GM18519 (cell line): ENCODE data around the gene RHOD.

ENCODE experiments used
- ATAC-seq: cut with Tn5 transposase; IDR thresholded peaks from one replicate; pipeline ENCODE4 v1.9.1; 2021; ENCODE audit warnings: mild to moderate bottlenecking, moderate library complexity; ENCODE audit not compliant: unreplicated experiment, low FRiP score

RHOD gene

DNA sequence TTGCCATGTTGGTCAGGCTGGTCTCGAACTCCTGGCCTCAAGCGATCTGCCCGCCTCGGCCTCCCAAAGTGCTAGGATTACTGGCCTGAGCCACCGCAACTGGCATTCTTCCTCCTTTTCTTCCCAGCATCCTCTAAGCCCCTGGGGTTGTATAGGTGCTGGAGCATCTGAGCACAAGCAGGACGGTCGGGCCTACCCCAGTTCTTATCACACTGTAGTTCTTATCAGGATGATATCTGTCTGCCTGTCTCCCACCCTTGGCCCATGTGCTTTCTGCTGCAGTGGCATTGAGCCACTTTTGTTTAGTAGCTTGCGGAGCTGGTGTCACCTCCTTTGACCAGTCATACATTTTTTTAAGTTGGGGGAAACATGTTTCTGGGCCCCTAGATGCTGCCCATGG is 1.9 kb downstream of the RHOD start:
- no peak for ATAC-seq

DNA sequence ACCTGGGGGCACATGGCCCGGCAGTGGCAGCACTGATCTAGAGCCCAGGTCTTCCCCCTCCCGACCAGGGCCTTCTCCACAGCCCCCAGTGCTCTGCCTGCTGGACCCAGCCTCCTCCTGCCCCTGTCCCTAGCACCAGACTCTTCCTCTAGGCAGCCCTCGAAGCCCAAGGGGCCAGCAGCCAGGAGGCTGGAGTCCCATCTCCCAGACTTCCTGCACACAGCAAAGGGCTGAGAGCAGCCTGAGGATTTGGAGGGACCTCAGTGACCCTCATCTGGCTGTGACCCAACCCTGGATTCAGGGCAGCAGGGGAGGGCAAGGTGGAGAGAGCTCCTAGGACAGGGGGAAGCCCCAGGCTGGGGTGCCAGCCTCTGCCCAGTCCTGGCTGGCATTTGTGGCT is 3.0 kb downstream of the RHOD start:
- ATAC-seq: no peak

DNA sequence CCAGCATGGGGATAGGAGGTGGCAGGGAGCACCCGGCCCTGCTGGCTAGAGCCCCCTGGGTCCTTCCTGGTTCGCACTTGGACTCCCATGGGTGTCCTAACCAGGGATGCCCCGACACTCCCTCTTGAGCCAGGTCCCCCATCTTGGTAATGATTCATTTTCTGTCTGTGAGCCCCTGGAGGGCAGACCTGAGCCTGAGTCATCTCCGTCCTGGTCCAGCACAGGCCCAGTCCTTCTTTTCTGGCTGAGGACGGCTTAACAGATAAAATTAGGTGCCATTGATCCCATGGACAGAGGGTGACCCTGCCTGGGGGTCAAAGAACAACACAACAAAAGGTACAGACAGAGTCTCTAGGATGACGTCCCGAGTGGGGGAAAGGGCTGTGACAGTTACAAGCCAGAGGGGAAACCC is 3.5 kb downstream of the RHOD start:
- no peak for ATAC-seq

DNA sequence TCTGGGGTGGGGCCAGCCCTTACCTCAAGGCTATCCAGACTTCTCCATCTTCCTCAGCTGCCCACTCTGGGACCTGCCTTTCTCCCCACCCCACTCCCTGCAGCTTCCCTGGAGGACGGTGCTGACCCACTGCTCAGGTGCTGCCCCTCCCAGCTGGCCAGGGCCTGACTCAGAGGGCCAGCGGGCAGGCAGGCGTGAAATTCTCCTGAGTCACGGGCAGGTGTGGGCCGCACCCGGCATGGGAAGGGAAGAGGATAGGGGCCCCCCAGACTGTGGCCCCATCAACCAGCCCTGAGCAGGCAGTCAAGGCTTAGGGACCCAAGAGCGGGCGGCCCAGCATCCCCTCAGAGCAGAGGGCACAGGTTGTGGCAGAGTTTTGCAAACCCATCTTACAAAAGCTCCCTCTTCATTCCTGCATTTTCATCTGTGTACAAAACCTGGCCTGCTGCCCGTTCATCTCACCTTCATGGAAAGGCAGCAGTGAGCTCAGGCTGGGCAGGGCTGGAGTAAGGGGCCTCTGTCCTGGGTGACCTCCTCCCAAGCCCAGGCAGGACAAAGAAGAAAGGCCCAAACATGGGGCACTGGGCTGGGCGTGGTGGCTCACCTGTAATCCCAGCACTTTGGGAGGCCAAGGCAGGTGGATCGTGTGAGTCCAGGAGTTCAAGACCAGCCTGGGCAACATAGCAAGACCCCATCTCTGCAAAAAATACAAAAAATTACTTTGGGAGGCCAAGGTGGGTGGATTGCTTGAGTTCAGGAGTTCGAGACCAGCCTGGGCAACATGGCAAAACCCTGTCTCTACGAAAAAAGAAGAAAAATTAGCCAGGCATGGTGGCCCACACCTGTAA is 6.1 kb downstream of the RHOD start:
- no peak for ATAC-seq

DNA sequence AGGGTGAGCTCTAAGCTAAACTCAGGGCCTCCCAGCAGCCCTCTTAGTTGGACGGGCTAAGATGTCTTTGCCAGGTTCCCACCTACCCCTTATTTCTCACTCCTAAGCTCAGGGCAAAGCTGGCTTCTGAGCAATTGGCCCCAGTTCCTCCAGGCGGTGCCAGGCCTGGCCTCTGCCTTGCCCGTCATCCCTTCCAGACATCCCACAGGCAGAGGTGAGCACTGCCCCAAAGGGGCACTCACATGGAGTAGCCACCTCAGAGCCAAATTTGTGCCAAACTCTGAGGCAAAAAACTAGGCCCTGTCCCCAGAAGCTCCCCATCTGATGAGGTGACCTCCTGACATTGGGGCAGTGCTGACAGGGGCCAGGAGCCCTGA is 9.7 kb downstream of the RHOD start:
- no peak for ATAC-seq

DNA sequence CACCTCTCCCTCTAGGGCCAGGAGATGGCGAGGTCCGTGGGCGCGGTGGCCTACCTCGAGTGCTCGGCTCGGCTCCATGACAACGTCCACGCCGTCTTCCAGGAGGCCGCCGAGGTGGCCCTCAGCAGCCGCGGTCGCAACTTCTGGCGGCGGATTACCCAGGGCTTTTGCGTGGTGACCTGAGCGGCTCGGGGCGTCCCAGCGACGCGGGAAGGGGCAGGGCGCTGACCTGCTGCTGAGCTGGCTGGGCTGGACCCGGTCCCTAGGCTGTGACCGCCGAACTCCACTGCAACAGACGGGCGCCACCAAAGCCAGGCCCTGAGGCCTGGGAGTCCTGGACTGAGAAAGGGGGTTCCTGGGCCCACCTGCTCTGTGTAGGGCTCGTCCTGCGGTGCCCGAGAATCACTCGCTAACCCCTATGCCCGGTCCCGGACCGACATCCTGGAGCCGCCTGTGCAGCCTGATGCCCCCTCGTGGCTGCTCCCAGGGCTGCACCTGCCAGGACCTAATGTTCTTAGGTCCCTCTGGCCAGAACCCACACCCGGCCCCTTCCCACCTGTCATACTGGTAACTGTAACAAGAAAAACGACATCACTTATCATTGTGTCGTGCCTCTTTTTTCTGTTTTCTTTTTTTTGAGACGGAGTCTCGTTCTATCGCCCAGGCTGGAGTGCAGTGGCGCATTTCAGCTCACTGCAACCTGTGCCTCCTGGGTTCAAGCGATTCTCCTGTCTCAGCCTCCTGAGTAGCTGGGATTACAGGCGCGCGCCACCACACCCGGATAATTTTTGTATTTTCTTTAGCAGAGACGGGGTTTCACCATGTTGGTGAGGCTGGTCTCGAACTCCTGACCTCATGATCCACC is 15.0 kb downstream of the RHOD start:
- no peak for ATAC-seq

DNA sequence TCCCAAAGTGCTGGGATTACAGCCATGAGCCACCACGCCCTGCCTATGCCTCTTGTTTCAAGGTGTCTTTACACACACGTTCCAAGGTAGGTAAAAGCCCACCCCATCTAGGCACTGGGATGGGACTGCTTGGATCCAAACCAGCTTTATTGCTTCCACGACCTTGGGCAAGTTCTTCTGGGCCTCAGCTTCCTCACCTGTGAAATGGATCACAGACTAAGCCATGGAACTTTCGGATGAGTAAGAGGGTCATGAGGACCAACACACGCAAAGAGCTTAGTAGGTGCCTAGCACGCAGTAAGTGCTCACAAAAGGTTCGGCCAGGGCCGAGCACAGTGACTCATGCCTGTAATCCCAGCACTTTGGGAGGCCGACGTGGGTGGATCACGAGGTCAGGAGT is 15.6 kb downstream of the RHOD start:
- ATAC-seq: no peak

DNA sequence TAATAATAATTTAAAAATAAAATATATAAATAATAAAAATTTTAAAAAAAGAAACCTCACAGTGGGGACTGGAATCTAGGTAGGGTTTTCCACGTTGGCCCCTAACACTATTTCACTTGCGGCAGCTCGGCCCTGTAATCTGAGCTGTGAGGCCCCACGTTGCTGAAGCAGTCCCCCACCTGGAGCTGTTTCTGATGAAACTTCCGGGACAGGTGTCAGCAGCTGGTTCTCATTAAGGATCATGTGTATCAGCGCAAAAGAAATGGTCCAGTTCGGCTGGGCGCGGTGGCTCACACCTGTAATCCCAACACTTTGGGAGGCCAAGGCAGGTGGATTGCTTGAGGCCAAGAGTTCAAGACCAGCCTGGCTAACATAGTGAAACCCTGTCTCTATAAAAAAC is 17.3 kb downstream of the RHOD start:
- ATAC-seq: no peak

DNA sequence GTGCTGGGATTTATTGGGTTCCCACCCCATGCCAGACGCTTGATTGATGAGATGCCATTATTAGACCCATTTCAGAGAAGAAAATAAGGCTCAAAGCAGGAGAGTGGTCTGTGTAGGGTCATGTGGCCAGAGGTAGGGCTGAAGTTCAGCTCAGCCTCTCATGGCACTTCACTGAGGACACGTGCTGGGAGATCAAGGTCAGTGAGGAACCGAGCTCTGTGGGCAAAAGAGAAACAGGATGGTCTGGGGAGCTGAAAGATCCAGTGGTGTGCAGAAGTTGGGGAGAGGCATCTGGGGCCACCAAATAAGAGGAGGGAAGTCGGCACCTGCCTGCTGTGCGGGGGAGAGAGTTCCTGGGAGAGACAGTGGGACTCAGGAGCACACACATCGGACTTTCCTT is 19.6 kb downstream of the RHOD start:
- no peak for ATAC-seq

DNA sequence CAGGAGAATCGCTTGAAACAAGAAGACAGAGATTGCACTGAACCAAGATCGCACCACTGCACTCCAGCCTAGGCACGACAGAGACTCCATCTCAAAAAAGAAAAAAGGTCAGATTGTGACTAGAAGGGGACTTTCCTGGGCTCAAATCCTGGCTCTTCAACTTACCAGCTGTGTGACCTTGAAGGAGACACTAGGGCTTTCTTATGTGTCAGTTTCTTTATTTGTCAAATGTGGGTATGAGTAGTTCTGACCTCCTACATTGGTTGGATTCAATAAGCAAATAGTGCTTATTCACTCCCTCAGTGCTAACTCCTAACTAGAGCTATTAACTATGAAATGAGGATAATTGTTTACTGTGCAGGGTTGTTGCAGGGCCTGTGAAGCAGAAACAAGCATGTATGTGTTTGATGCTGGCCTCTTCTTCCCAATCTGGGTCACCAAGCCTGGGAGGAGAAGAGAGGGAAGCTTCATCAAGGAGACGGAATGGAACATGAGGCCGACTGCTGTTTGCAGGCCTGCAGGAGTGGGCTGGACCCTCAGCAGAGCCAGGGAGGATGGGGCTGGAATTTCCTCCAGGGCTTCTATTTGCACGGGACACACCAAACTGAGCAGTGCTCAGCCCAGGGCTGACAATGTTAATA is 22.5 kb downstream of the RHOD start:
- no peak for ATAC-seq

DNA sequence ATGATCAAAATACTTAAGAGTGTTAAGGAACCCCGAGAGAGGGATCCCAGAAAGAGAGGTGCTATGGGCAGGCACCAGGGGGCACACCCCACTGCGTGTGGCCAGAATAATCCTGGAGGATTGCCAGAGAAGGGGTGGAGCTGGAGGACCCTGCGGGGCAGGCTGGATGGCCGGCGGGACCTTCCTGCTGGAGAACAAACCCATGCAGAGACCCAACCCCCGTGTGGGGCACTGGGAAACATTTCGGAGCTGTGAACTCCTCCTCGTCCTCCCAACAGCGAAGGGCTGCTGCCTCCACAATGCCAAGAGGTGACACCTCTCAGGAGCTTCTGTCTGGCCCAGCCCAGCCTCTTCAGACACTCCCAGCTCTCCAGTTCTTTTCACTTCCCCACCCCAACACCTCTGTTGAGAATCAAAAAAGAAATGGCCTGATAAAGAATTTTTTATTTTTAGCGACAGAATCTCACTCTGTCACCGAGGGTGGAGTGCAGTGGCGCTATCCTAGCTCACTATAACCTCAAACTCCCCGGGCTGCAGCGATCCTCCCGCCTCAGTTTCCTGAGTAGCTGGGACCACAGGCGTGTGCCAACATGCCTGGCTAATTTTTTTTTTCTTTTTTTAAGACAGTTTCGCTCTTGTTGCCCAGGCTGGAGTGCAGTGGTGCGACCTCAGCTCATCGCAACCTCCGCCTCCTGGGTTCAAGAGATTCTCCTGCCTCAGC is 25.6 kb downstream of the RHOD start:
- no peak for ATAC-seq

DNA sequence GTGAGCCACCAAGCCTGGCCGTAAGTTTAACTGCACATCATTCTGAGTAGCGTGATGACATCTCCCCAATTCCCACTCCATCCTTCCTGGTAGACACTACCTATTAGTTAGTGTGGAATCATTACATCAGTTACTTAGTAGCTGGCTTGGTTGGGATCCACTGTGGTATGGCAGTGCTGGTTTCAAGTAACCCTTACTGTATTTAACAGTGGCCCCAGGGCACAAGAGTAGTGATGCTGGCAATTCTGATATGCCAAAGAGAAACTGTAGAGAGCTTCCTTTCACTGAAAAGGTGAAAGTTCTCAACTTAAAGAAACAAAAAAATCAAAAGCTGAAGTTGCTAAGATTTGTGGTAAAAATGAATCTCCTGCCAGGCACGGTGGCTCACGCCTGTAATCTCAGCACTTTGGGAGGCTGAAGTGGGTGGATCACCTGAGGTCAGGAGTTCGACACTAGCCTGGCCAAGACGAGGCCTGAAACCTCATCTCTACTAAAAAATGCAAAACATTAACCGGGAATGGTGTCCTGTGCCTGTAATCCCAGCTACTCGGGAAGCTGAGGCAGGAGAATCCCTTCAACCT is 27.2 kb downstream of the RHOD start:
- ATAC-seq: no peak

DNA sequence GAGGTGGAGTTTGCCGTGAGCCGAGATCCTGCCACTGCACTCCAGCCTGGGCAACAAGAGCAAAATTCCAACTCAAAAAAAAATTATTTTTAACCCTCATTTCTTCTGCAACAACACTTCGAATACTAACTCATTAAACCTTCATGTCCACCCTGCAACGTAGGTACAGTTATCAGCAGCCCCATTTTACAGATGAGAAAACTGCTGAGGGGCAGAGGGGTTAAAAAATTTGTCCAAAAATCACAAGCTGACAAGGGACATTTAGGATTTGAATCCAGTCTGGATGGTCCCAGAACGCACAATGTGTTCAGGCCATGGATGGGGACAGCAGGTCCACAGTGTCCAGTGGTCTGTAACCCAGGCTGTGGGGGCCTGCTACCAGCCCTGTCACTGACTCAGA is 29.0 kb downstream of the RHOD start:
- no peak for ATAC-seq

DNA sequence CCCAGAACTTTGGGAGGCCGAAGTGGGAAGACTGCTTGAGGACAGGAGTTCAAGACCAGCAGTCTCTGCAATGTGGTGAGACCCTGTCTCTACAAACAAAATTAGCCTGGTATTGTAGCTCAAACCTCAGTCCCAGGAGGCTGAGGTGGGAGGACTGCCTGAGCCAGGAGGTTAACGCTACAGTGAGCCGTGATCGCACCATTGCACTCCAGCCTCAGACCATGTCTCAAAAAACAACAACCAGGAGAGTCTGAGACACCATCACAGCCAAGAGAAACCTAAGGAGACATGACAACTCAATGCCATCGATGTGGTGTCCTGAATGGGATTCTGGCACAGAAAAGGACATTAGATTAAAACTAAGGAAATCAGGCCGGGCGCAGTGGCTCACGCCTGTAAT is 34.1 kb downstream of the RHOD start:
- no peak for ATAC-seq

DNA sequence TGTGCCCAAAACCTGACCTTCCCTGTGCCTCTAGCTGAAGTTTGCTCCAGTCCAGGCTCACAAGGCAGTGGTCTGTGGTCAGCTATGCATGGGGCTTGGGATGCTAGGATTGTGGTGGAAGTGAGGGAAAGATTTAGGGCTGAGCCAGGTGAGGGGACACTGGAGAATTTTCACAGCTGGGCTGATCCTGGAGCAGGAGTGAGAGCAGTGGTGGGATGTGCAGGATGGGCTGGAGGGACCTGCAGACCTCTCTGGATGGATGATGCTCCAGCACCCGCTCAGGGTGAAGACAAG is 38.5 kb downstream of the RHOD start:
- ATAC-seq: no peak

DNA sequence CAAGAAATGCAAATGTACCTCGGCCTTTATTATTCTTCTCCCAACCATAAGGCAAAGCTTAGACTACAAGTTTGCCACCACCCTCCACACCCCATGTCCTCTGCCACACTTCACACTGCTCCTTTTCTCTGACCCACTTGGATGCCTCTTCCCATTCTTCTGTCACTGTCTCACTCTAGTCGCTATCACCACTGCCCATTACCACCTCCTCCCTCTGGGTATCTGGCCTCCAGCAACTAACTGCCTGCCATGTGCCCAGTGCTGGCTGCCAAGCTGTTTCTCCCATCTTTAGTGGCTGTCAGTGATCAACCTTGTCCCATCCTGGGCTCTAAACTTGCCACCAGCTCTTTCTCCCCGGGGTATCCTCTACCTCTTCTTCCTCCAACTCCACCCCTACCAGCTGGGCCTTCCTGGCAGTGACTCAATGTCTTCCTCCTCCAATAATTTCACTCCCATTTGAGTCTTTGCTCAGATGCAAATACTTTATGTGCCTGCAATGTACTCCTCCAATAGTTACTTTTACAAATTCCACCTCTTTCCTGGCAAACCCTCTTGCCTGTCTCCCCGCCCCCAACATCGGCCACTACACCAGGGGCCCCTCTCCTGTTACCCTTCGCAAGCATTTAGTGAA is 42.3 kb downstream of the RHOD start:
- ATAC-seq: no peak

DNA sequence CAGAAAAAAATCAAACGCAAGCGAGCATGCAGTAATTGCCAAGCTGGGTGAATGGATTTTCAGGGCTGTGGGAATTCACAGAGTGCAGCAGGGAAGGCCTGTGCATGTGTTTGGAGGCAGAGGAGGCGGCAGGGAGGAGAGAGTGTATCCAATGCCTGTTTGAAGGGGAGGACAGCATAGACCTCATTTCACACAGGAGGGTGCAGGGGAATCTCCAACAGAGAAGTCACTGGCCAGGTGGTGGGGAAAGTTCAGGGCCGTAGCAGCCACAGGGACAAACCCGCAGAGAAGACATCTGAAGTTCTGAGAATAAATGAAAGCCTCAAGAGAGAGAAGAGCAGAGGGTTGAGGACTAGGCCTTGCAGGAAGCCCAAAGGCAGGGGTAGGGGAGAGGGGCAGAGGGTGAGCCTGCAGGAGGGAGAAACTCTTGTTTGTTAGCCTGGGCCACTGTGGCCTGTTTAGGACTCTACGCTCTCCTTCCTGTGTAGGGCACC is 43.2 kb downstream of the RHOD start:
- ATAC-seq: no peak

DNA sequence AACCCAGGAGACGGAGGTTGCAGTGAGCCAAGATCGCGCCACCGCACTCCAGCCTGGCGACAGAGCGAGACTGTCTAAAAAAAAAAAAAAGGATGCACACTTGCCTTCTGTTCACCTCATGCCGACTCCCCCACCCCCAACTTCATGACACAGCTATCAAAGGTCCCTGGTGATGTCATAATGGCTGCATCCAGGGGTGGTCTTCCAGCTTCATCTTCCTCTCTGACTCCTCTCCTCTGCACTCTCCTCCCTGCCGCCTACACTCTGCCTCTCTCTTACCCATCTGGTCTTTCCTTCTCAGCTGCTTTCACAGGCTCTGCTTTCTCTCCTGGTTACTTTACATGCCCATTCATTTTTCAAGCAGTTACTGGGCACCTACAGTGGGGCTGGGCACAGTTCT is 46.0 kb downstream of the RHOD start:
- no peak for ATAC-seq

DNA sequence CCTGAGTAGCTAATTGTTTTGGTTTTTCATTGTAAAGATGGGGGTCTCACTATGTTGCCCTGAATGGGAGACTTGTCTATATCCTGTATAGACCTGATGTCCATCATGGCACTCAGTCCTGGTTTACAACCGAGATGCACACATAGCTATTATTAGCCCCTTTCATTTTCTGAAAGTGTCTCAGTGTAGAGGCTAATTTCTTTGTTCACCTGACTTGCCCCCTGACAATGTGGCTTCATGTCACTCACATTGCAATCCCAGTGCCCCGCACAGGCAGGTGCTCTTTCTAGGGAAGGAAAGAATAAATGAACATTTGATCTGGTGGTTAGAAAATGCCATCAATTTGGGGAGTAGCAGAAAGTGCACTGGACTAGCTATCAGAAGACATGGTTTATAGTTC is 49.3 kb downstream of the RHOD start:
- no peak for ATAC-seq

DNA sequence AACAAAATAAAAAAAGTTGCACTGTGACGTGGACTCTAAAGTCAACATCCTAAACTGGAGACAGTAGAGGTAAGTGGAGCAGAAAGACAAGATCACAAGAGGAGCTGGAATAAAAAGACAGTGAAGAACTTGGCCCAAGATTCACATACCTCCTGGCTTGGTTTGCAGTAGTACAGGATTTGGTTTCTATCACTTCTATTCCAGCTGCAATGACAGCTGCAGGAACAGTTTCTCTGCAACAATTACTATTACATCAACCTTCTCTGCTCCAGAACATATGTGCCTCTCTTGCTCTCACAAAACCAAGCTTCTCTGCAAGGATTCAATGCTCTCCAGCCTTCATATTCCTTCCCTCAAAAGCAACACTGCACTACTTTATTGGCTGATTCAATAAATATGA is 54.6 kb downstream of the RHOD start:
- no peak for ATAC-seq
